ENCODE results near the gene SH3GL3.
A peak's percentile ranks its signal among the peaks of the same experiment; 100 is the strongest.

SH3GL3 gene

GRCh38 chr15:83458381-83458780 lies 11.2 kb downstream of the SH3GL3 start:
- DNase-seq (ENCODE audit: insufficient read length, low spot score) = no peak
- no peak for FAIRE-seq
- TF ChIP-seq CTCF (IDR thresholded peaks at IDR 0.05; ENCODE audit: insufficient read depth, missing control alignments) = no peak

- no peak for DNase-seq (ENCODE audit: insufficient read length, low spot score)
- no peak for FAIRE-seq
- no peak for TF ChIP-seq CTCF (IDR thresholded peaks at IDR 0.05; ENCODE audit: insufficient read depth, missing control alignments)
Measured at GRCh38 chr15:83462026-83462425, 14.9 kb downstream of the SH3GL3 start.

- DNase-seq (ENCODE audit: insufficient read length, low spot score) (no peak), FAIRE-seq (peak; percentile 46)
- no peak for TF ChIP-seq CTCF (IDR thresholded peaks at IDR 0.05; ENCODE audit: insufficient read depth, missing control alignments)
Measured at GRCh38 chr15:83462953-83463433, 15.9 kb downstream of the SH3GL3 start.

DNA sequence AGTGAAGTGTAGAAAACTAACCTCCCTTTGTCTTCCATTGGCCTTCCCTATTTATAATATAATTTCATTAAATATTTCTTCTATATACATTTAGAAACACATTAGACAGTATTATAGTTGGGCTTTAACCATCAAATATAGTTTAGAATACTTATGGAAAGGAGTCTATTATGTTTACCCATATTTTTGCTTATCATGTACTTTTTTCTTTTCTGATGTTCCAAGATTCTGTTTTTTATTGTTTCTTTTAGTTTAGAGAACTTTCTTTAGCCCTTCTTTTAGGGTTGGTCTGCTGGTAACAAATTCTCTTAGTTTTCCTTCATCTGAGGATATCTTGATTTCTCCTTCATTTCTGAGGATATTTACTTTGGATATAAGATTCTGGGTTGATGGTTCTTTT lies 23.7 kb downstream of the SH3GL3 start:
- no peak for FAIRE-seq

DNA sequence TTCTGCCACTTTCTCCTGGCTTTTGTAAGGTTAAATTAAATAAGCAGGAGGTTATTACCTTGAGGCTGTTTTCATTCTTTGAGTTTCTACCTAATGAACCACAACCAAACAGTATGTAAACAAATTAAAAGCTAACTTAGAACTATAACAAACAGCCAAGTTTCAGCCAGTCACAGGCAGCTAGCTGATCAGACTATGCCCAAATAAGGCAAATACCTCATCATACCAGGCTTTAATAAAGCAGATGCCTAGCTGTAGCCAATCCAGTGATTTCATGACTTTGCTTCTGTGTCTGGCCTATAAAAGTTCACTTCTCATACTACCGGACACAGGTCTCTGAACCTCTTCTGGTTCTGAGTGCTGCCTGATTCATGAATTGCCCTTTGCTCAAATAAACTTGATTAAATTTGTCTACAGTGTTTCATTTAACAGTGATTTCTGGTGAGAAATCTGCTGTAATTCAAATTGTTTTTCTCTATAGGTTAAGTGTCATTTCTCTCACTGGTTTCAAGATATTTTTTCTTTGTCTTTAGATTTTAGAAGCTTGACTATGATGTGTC lies 24.2 kb downstream of the SH3GL3 start:
- DNase-seq (ENCODE audit: insufficient read length, low spot score) (no peak), FAIRE-seq (no peak)
- TF ChIP-seq CTCF (IDR thresholded peaks at IDR 0.05; ENCODE audit: insufficient read depth, missing control alignments) = no peak

More for the DNA sequence above, 23.7 kb downstream of the SH3GL3 start:
- DNase-seq (ENCODE audit: insufficient read length, low spot score) = no peak
- no peak for TF ChIP-seq CTCF (IDR thresholded peaks at IDR 0.05; ENCODE audit: insufficient read depth, missing control alignments)

DNA sequence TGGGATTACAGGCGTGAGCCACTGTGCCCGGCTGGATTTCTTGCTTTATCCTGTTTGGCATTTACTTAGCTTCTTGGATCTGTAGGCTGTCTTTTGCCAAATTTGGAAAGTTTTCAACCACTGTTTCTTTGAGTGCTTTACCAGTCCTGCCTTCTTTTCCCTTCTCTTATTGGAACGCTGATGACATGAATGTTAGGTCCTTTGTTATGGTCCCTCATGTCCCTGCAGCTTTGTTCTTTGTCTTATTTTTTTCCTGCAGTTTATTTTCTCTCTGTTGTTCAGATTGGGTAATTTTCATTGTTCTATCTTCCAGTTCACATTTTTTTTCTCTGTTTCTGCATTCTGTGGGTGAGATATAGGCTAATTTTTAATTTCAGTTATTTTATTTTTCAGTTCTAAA lies 25.0 kb downstream of the SH3GL3 start:
- TF ChIP-seq CTCF (IDR thresholded peaks at IDR 0.05; ENCODE audit: insufficient read depth, missing control alignments) = no peak
- FAIRE-seq (no peak), DNase-seq (ENCODE audit: insufficient read length, low spot score) (no peak)

- DNase-seq (ENCODE audit: insufficient read length, low spot score) = no peak
- TF ChIP-seq CTCF (IDR thresholded peaks at IDR 0.05; ENCODE audit: insufficient read depth, missing control alignments) = no peak
- no peak for FAIRE-seq
Measured at GRCh38 chr15:83472797-83473196, 25.7 kb downstream of the SH3GL3 start.
